GM18861 (cell line): ENCODE measurements around the gene RAD9B.
"Not testable (repeated sequence)": the region's sequence is repeated elsewhere in the genome, so short reads cannot be mapped to it uniquely, and the experiment has no call there.

ENCODE experiments used
- ATAC-seq: cut with Tn5 transposase; IDR thresholded peaks from one replicate; pipeline ENCODE4 v1.9.1; 2021; ENCODE audit not compliant: unreplicated experiment

RAD9B gene

GRCh38 chr12:110520876-110521712, 19.0 kb downstream of the RAD9B start:
- not testable (repeated sequence) for ATAC-seq

DNA sequence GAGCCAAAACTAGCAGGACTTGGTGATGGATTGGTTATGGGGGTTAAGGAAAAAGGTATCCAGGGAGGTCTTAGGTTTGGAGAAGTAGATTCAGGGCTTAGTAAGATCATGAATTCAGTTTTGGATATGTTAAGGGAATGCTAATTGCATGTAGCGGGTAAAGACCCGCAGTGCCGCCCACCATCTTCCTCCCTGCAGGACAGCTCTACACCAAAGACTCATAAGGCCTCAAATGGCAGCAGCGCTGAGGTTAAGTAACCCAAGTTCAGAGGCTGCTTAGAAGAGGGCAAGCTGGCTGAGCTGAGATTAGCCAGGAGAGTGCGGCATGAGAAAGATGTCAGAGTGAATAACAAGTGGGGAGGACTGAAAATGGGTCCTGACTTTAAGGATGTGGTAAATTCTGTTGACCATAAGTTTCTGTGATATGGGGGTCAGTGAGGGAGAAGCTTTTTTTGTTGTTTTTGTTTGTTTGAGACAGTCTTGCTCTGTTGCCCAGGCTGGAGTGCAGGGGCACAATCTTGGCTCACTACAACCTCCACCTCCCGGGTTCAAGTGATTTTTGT, 26.2 kb downstream of the RAD9B start:
- ATAC-seq: no peak

GRCh38 chr12:110530511-110530910, 28.4 kb downstream of the RAD9B start:
- no peak for ATAC-seq

GRCh38 chr12:110531741-110532333, 29.7 kb downstream of the RAD9B start:
- ATAC-seq: peak; percentile 87

GRCh38 chr12:110532644-110533043, 30.5 kb downstream of the RAD9B start:
- ATAC-seq: no peak

- ATAC-seq: no peak
Observed at GRCh38 chr12:110533607-110534006, 31.5 kb downstream of the RAD9B start.

GRCh38 chr12:110534811-110535210, 32.7 kb downstream of the RAD9B start:
- no peak for ATAC-seq

- no peak for ATAC-seq
Observed at GRCh38 chr12:110536834-110537604, 34.9 kb downstream of the RAD9B start.

- ATAC-seq: no peak
Observed at GRCh38 chr12:110537605-110538409, 35.7 kb downstream of the RAD9B start.

DNA sequence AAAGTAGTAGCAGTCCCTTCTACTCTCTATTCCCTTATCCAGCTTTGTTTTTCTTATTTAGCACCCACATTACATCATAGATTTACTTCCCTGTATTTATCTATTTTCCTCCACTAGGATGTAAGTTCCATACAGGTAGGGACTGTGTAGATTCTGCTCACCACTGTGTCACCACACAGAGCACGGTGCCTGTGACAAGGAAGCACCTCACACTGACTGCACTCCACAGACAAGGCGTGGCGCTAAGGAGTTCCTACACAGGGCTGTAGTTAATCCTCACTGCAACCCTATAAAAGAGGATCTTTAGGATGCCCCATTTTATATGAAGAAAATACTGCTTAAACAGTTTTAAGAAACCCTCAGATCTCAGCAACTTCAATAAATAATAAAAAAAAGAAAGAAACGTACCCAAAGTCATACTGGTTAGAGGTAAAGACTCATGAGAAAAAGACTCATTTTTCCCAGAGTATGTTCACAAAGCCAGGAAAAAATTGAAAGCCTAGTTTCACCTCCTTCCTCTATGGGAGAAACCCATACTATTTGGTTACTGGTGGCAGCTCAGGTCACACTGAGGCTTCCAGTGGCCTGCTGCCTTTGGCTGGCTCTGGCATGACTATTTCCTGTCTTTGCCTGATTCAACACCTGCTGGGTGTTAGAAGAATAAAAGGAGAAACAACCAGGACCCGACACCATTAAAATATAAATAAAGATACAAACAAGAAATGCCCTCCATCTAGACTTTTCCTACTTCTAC, 36.9 kb downstream of the RAD9B start:
- no peak for ATAC-seq

- no peak for ATAC-seq
Observed at GRCh38 chr12:110540048-110540447, 37.9 kb downstream of the RAD9B start.

DNA sequence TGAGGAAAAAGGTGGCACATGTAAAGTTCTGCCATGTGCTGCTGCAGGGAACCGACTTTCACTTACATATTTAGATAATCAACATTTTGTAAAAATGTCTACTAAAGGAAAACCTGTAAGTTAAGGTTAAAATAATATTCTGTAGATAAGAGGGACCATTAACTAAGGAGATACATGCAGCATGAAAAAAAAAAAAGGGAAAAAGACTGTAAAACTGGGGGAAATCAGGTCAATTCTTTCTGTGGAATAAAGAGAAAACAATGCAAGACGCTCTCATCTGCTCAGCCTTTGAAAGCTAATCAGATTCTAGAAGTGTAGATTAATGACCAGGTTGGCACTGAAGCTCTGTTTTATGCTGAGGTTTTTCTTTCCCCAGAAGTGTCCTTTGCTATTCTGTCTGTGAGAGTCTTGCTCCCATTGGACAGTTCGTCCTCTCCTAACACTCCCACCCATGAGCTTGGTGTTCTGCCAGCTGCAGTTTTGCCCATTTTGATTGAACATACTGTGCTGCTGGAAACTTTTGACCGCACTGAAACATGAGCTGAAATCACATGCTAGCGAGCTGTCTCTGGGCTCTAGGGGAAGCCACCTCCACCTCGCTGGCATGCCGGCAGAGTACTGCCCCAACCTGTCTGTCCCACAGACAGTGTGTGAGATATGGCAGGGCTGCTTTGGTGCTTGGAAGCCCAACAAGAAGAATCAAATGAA, 41.3 kb downstream of the RAD9B start:
- no peak for ATAC-seq

DNA sequence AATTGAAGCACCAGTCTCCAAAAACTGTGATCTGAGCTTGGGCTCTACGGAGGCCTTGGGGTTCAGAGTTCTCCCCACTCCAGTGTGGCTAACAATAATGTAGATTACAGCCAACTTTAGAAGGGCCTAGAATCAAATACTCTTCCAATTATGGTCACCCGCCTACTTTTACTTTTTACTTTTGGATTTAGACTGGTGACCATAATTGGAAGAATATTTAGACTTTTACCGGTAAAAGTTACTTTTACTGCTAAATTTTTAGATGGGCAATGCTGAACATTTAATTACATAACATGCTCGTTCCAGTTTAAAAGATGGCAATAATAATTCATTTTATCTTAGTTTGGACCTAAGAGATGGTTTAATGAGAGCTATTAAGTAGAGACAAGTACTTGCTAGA, 41.8 kb downstream of the RAD9B start:
- ATAC-seq: no peak

GRCh38 chr12:110545259-110545658, 43.1 kb downstream of the RAD9B start:
- not testable (repeated sequence) for ATAC-seq

DNA sequence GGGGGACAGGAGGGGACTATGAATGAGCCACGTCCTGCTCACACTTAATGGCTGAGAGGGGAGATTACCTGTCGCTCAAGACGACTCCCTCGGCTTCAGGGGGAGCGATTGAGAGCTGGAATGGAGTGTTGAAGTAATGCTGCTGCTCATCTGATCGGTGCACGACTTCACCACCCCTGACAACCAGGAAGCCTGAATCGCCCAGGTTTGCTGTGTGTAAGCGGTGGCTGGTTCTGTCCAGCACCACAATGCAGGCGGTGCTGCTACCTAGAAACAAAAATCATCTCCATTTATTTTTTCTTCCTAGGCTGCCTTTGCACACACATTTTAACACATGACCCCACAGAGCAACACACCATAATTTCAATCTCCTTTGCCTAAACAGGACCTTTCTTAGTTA, 43.7 kb downstream of the RAD9B start:
- no peak for ATAC-seq

GRCh38 chr12:110546339-110546738, 44.2 kb downstream of the RAD9B start:
- ATAC-seq: no peak

DNA sequence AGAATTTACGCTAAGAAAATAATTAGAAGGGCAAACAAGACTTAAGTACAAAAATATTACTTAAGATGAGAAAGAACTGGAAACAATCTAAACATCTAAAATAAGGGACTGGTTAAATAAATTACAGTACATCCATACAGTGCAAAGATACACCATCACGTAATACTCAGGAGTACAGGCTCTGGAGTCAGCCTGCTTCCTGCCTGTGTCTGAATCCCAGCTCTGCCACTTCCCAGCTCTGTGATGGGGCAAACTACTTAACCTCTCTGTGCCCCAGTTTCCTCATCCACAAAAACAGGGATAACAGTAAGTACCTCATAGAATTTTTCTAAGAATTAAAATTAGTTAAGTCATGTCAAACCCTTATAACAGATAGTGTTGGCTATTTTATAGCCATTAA, 45.0 kb downstream of the RAD9B start:
- no peak for ATAC-seq

DNA sequence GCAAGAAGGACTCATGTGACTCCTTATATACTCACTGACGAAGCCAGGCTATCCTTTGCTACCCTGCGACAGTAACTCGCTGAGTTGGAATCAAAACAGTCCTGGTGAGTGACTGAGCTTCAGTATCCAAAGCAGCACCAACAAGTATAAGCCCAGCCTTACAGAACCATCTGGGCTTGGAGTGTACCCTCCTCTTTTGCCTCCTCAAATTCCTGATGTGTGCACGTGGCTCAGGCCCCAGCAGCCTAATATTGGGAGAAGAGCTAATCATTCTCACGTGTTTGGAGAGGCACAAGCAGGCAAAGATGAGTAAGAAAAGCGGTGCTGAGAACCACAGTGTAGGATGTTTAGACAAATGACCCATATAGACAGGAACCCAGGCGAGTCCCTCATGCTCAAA, 46.5 kb downstream of the RAD9B start:
- ATAC-seq: no peak

DNA sequence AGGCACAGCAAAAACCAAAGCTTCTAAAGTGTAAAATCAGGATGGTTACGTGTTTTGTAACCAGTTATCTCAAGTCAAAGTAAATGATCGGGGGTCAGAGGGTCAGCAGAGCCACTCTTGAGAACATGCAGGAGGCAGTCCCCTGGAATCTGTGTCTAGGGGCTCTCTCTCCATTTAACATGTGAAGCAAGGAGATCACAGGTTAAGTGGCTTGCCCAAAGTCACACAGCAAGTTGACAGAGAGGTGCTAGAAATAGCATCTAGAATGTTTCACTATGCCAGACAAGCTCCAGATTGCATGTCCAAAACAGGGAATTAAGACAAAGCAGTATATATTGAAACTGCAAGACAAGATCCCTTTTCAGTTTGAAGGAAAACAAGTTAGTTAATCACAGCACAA, 47.6 kb downstream of the RAD9B start:
- ATAC-seq: no peak
